D721Med (cell line): Measurements from ENCODE around the gene UNC79.

Source experiments
- DNase-seq: peaks from one replicate; pipeline ENCODE4 v3.0.0; 2011; ENCODE audit warnings: low spot score; ENCODE audit not compliant: insufficient read length
- FAIRE-seq: peaks from 2 replicates; lab custom pipeline; 2011; peaks lifted over from hg19 to GRCh38; lab: Jason Lieb, UNC
- CTCF ChIP-seq: IDR thresholded peaks from 2 replicates; pipeline ENCODE4 v1.5.1; 2012; ENCODE audit warnings: mild to moderate bottlenecking, control low read depth; ENCODE audit not compliant: insufficient read depth; ENCODE audit errors: missing control alignments

The UNC79 gene

GRCh38 chr14:93619176-93619793 is 188.5 kb downstream of the UNC79 start:
- FAIRE-seq (peak; percentile 53), DNase-seq (peak; percentile 22)
- TF ChIP-seq CTCF, result peak; percentile 64

- DNase-seq (no peak), FAIRE-seq (no peak)
- TF ChIP-seq CTCF, result no peak
These were observed 197.3 kb downstream of the UNC79 start for GRCh38 chr14:93628048-93628447.

- FAIRE-seq (no peak), DNase-seq (no peak)
- no peak for TF ChIP-seq CTCF
These were observed 198.9 kb downstream of the UNC79 start for GRCh38 chr14:93629643-93630042.

- DNase-seq (no peak), FAIRE-seq (no peak)
- TF ChIP-seq CTCF, result no peak
These were observed 208.1 kb downstream of the UNC79 start for GRCh38 chr14:93638790-93639189.

GRCh38 chr14:93643127-93643526 is 212.4 kb downstream of the UNC79 start:
- DNase-seq (no peak), FAIRE-seq (no peak)
- no peak for TF ChIP-seq CTCF

GRCh38 chr14:93643676-93644075 is 212.9 kb downstream of the UNC79 start:
- no peak for TF ChIP-seq CTCF
- no peak for DNase-seq
- no peak for FAIRE-seq

- no peak for DNase-seq
- no peak for TF ChIP-seq CTCF
- no peak for FAIRE-seq
These were observed 214.5 kb downstream of the UNC79 start for GRCh38 chr14:93645200-93645599.
